GM23338 (cell line): ENCODE data around the gene MAMDC2. TPM values are rescaled to one million over a fixed set of nuclear protein-coding genes. Genes with fewer than 3 reads are reported as not detected.

Experiments
- ATAC-seq: fragments of 200-7000 bp; cut with Tn5 transposase; 3 replicates; pipeline ENCODE4 v1.9.1; 2020
- DNase-seq: peaks from one replicate; pipeline ENCODE4 v3.0.0-alpha.2; 2015; ENCODE audit warnings: low spot score
- H2AFZ ChIP-seq: fragments of 200-600 bp; sonication (generic); 2 replicates; pipeline ENCODE4 v1.8.0; 2016; ENCODE audit warnings: antibody characterized with exemption, mild to moderate bottlenecking, moderate library complexity
- H3F3A ChIP-seq: fragments of 200-600 bp; sonication (generic); replicated peaks from 2 replicates; pipeline ENCODE4 v1.8.0; 2017; ENCODE audit warnings: antibody characterized with exemption, mixed run types, low read depth
- H3K27ac ChIP-seq: fragments of 200-600 bp; sonication (generic); 2 replicates; pipeline ENCODE4 v1.6.1; 2016; ENCODE audit warnings: low read depth
- H3K27me3 ChIP-seq: fragments of 200-600 bp; sonication (generic); 2 replicates; pipeline ENCODE4 v1.8.0; 2016; ENCODE audit warnings: mild to moderate bottlenecking, mixed run types, moderate library complexity; ENCODE audit not compliant: insufficient read depth
- H3K36me3 ChIP-seq: fragments of 200-600 bp; sonication (generic); 2 replicates; pipeline ENCODE4 v1.8.0; 2016; ENCODE audit warnings: mild to moderate bottlenecking; ENCODE audit not compliant: insufficient read depth
- H3K4me1 ChIP-seq: fragments of 200-600 bp; sonication (generic); 2 replicates; pipeline ENCODE4 v1.8.0; 2016; ENCODE audit warnings: mild to moderate bottlenecking, moderate library complexity; ENCODE audit not compliant: insufficient read depth
- H3K4me2 ChIP-seq: fragments of 200-600 bp; sonication (generic); 2 replicates; pipeline ENCODE4 v1.7.1; 2017; ENCODE audit warnings: mixed run types
- H3K4me3 ChIP-seq: fragments of 200-600 bp; sonication (generic); 2 replicates; pipeline ENCODE4 v1.6.1; 2016; ENCODE audit warnings: mixed run types
- H3K79me2 ChIP-seq: fragments of 200-600 bp; sonication (generic); replicated peaks from 2 replicates; pipeline ENCODE4 v1.8.0; 2017; ENCODE audit warnings: mild to moderate bottlenecking; ENCODE audit not compliant: insufficient read depth
- H3K9me2 ChIP-seq: fragments of 200-600 bp; sonication (generic); 2 replicates; pipeline ENCODE4 v1.8.0; 2017; ENCODE audit not compliant: insufficient read depth
- H4K20me1 ChIP-seq: fragments of 200-600 bp; sonication (generic); replicated peaks from 2 replicates; pipeline ENCODE4 v1.8.0; 2017; ENCODE audit warnings: mild to moderate bottlenecking; ENCODE audit not compliant: insufficient read depth
- H3K27ac Mint-ChIP-seq: 2 replicates; pipeline ENCODE4 v1.8.0; 2020; ENCODE audit warnings: inconsistent platforms, mild to moderate bottlenecking, moderate library complexity, mixed read lengths
- H3K27me3 Mint-ChIP-seq: 3 replicates; pipeline ENCODE4 v1.8.0; 2022; ENCODE audit warnings: low read depth, mild to moderate bottlenecking, moderate library complexity, mixed read lengths, inconsistent platforms; ENCODE audit not compliant: insufficient read depth, poor library complexity
- H3K36me3 Mint-ChIP-seq: 3 replicates; pipeline ENCODE4 v1.8.0; 2021; ENCODE audit warnings: low read depth, mild to moderate bottlenecking, inconsistent platforms, moderate library complexity, mixed read lengths
- H3K4me1 Mint-ChIP-seq: 3 replicates; pipeline ENCODE4 v1.8.0; 2020; ENCODE audit warnings: mild to moderate bottlenecking, inconsistent platforms, mixed read lengths
- H3K4me3 Mint-ChIP-seq: 3 replicates; pipeline ENCODE4 v1.8.0; 2021; ENCODE audit warnings: moderate library complexity, mild to moderate bottlenecking, inconsistent platforms, mixed read lengths
- H3K9me3 Mint-ChIP-seq: 3 replicates; pipeline ENCODE4 v1.8.0; 2020; ENCODE audit warnings: moderate library complexity, mild to moderate bottlenecking, inconsistent platforms, mixed read lengths
- CREB1 ChIP-seq: fragments of 250-450 bp; sonication (Bioruptor Pico); IDR thresholded peaks from 2 replicates; pipeline ENCODE4 v1.5.0; 2020; ENCODE audit warnings: low read depth, mild to moderate bottlenecking, moderate library complexity
- EZH2 ChIP-seq: fragments of 200-600 bp; sonication (generic); IDR thresholded peaks from one replicate; pipeline ENCODE4 v1.8.0; 2017; ENCODE audit warnings: antibody characterized with exemption, mild to moderate bottlenecking, low read depth; ENCODE audit not compliant: unreplicated experiment
- EZH2phosphoT487 ChIP-seq: fragments of 200-600 bp; sonication (generic); IDR thresholded peaks from one replicate; pipeline ENCODE4 v1.8.1; 2018; ENCODE audit warnings: antibody characterized with exemption; ENCODE audit not compliant: unreplicated experiment
- JUNB ChIP-seq: IDR thresholded peaks from one replicate; pipeline ENCODE4 v1.6.1; 2016; ENCODE audit warnings: antibody characterized with exemption; ENCODE audit not compliant: unreplicated experiment
- NANOG ChIP-seq: IDR thresholded peaks from 2 replicates; pipeline ENCODE4 v1.6.1; 2016; ENCODE audit warnings: antibody characterized with exemption, borderline replicate concordance
- POLR2AphosphoS5 ChIP-seq: IDR thresholded peaks from 2 replicates; pipeline ENCODE4 v1.6.1; 2016; ENCODE audit warnings: antibody characterized with exemption, low read depth
- STAT1 ChIP-seq: IDR thresholded peaks from one replicate; pipeline ENCODE4 v1.6.1; 2016; ENCODE audit warnings: antibody characterized with exemption; ENCODE audit not compliant: unreplicated experiment
- ZNF114 ChIP-seq: fragments of 250-450 bp; sonication (Bioruptor Pico); IDR thresholded peaks from 2 replicates; pipeline ENCODE4 v1.5.0; 2020; ENCODE audit warnings: mild to moderate bottlenecking, moderate library complexity
- ZNF331 ChIP-seq: fragments of 250-450 bp; sonication (Bioruptor Pico); IDR thresholded peaks from 2 replicates; pipeline ENCODE4 v1.5.0; 2020; ENCODE audit warnings: low read depth, mild to moderate bottlenecking, moderate library complexity
- ZNF462 ChIP-seq: fragments of 250-450 bp; sonication (Bioruptor Pico); IDR thresholded peaks from 2 replicates; pipeline ENCODE4 v1.5.0; 2020; ENCODE audit warnings: mild to moderate bottlenecking, moderate library complexity
- polyA plus RNA-seq: library from polyadenylated mRNA; unstranded; fragments of >200 nt; fragmentation: Nextera tagmentation; extraction: Ambion mirVana; gene quantifications from 2 replicates; pipeline ENCODE4 v1.2.1, GENCODE V29; 2016
- total RNA-seq: library from RNA; depleted of rRNA; stranded (reverse); fragments of >200 nt; shearing (Covaris generic); gene quantifications from 2 replicates; pipeline ENCODE4 v1.2.3, GENCODE V29; 2014
- TF ChIP-seq, protein P1 (sequence below), 2 experiments: fragments of 200-600 bp in 1 of 2; sonication (generic) in 1 of 2; conservative IDR thresholded peaks; 2 replicates each; pipeline versions ENCODE4 v1.5.1 to v1.6.1; 2016 to 2017; ENCODE audit warnings: antibody characterized with exemption in 2 of 2, low read depth in 2 of 2, mild to moderate bottlenecking in 2 of 2, moderate library complexity in 1 of 2

MAMDC2 gene
- total and polyA plus RNA-seq, 2 experiments from 2014 or later = 7.7 to 19.6 TPM

DNA sequence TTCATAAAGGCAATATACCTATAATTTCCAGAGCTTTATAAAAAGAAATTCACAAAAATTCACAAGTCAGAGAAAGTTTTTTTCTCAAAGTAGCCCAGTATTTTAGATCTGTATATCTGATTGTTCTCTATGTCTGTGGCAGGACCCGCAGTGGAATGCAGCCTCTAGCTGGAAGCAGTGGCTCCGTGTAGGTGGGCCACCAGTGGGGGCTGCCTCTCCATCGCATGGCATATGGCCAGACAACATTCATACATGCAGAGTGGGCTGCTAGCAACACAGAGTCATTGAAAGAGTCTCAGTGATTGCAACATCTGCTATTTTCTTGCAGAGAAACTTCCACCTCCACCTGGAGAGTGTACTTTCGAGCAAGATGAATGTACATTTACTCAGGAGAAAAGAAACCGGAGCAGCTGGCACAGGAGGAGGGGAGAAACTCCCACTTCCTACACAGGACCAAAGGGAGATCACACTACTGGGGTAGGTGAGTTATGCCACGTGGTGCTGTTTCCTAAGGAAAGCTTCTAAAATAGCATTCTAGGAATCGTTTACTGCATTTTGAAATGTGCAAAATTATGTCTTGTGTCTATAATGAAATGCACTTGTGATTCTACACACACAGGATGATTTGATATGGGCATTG lies 126.6 kb downstream of the MAMDC2 start:
- no peak overlapping the region for H2AFZ ChIP-seq
- 0 out of 2 replicates have a peak, but pooled peaks cover 3% of the 10 kb centered on the region for H3K36me3 ChIP-seq
- Mint-ChIP-seq H3K4me3 (no peak overlapping the region), H3K27me3 (no peaks in the 10 kb centered on the region), H3K27ac (no peak overlapping the region), H3K9me3 (no peaks in the 10 kb centered on the region), H3K36me3 (no peaks in the 10 kb centered on the region), H3K4me1 (no peaks in the 10 kb centered on the region)
- no peak overlapping the region for H3K4me3 ChIP-seq
- DNase-seq = no peak
- no peaks in the 10 kb centered on the region for H3K4me1 ChIP-seq
- H3F3A ChIP-seq = no peaks in the 10 kb centered on the region
- H4K20me1 ChIP-seq = no peaks in the 10 kb centered on the region
- no peaks in the 10 kb centered on the region for H3K9me2 ChIP-seq
- no peaks in the 10 kb centered on the region for H3K79me2 ChIP-seq
- TF ChIP-seq, protein P1, sequence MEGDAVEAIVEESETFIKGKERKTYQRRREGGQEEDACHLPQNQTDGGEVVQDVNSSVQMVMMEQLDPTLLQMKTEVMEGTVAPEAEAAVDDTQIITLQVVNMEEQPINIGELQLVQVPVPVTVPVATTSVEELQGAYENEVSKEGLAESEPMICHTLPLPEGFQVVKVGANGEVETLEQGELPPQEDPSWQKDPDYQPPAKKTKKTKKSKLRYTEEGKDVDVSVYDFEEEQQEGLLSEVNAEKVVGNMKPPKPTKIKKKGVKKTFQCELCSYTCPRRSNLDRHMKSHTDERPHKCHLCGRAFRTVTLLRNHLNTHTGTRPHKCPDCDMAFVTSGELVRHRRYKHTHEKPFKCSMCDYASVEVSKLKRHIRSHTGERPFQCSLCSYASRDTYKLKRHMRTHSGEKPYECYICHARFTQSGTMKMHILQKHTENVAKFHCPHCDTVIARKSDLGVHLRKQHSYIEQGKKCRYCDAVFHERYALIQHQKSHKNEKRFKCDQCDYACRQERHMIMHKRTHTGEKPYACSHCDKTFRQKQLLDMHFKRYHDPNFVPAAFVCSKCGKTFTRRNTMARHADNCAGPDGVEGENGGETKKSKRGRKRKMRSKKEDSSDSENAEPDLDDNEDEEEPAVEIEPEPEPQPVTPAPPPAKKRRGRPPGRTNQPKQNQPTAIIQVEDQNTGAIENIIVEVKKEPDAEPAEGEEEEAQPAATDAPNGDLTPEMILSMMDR (conservative IDR thresholded peaks at IDR 0.05; ENCODE audit: low read depth in 2 of 2) = no peak
- no peak for TF ChIP-seq STAT1
- H3K27me3 ChIP-seq = no peaks in the 10 kb centered on the region
- H3K4me2 ChIP-seq = no peak overlapping the region
- ATAC-seq = no peak
- H3K27ac ChIP-seq = no peak overlapping the region

GRCh38 chr9:70172532-70172931 lies 128.9 kb downstream of the MAMDC2 start:
- Histone ChIP-seq H2AFZ (no peak overlapping the region), H3K4me1 (no peaks in the 10 kb centered on the region)
- H3K27me3 Mint-ChIP-seq = no peaks in the 10 kb centered on the region
- TF ChIP-seq ZNF331 (CRISPR knock-in tag) = no peak
- TF ChIP-seq POLR2AphosphoS5 = no peak
- TF ChIP-seq NANOG = no peak
- TF ChIP-seq ZNF462 (CRISPR knock-in tag) = no peak
- TF ChIP-seq ZNF114 (CRISPR knock-in tag) = no peak
- no peak for TF ChIP-seq EZH2
- TF ChIP-seq CREB1 (CRISPR knock-in tag) = no peak
- no peak for TF ChIP-seq JUNB
- TF ChIP-seq STAT1 = no peak
- TF ChIP-seq EZH2phosphoT487 = no peak

More at GRCh38 chr9:70172532-70172931, 128.9 kb downstream of the MAMDC2 start:
- Histone ChIP-seq H3K4me3 (no peak overlapping the region), H4K20me1 (no peaks in the 10 kb centered on the region), H3K9me2 (no peaks in the 10 kb centered on the region), H3K27ac (no peak overlapping the region), H3K79me2 (no peaks in the 10 kb centered on the region), H3K4me2 (no peak overlapping the region), H3K36me3 (0 out of 2 replicates have a peak, but pooled peaks cover 3% of the 10 kb centered on the region), H3K27me3 (no peaks in the 10 kb centered on the region), H3F3A (no peaks in the 10 kb centered on the region)
- DNase-seq (no peak), ATAC-seq (no peak)
- Mint-ChIP-seq H3K9me3 (no peaks in the 10 kb centered on the region), H3K4me3 (no peak overlapping the region), H3K4me1 (no peaks in the 10 kb centered on the region), H3K27ac (no peak overlapping the region), H3K36me3 (no peaks in the 10 kb centered on the region)
